GM10248 (cell line): ENCODE measurements around the gene PPP1R14C.

Experiments
- CTCF ChIA-PET: fragments of 300-600 bp; sonication (Branson Sonifier 250); formaldehyde crosslinking; extraction: SDS; loops from one replicate; lab custom pipeline; 2021; ENCODE audit warnings: antibody characterized with exemption; lab: Yijun Ruan, JAX
- POLR2A ChIA-PET: fragments of 350-650 bp; sonication (Branson Sonifier 250); formaldehyde crosslinking; extraction: SDS; loops from one replicate; lab custom pipeline; 2020; ENCODE audit warnings: antibody characterized with exemption; lab: Yijun Ruan, JAX
- DNase-seq: peaks from one replicate; pipeline ENCODE4 v3.0.0; 2012; ENCODE audit errors: extremely low spot score
- CTCF ChIP-seq: IDR thresholded peaks from 2 replicates; pipeline ENCODE4 v1.5.1; 2012; ENCODE audit warnings: mild to moderate bottlenecking, low read depth; ENCODE audit errors: extremely low read depth, missing control alignments, control extremely low read depth

Gene PPP1R14C

GRCh38 chr6:150143516-150144293 is 861 bp downstream of the PPP1R14C start:
- ChIA-PET CTCF (interaction anchor here (1.3 kb wide), 1 partner anchor 10 kb away, joined by 4 read pairs; no protein-coding TSS in a partner anchor), POLR2A (no interaction called here)
- DNase-seq: no peak
- no peak for TF ChIP-seq CTCF

- no peak for TF ChIP-seq CTCF
- ChIA-PET POLR2A (no interaction called here), CTCF (interaction anchor here (1.3 kb wide), 1 partner anchor 10 kb away, joined by 4 read pairs; no protein-coding TSS in a partner anchor)
- no peak for DNase-seq
Observed at GRCh38 chr6:150144294-150144868, 1.5 kb downstream of the PPP1R14C start.

GRCh38 chr6:150145427-150145826 is 2.6 kb downstream of the PPP1R14C start:
- ChIA-PET CTCF (no interaction called here), POLR2A (no interaction called here)
- no peak for DNase-seq
- no peak for TF ChIP-seq CTCF

- CTCF ChIA-PET: no interaction called here
- DNase-seq: no peak
- no peak for TF ChIP-seq CTCF
- POLR2A ChIA-PET: no interaction called here
Observed at GRCh38 chr6:150145830-150146229, 3.0 kb downstream of the PPP1R14C start.

- DNase-seq: no peak
- TF ChIP-seq CTCF: no peak
- ChIA-PET POLR2A (no interaction called here), CTCF (no interaction called here)
Observed at GRCh38 chr6:150146436-150146835, 3.6 kb downstream of the PPP1R14C start.

GRCh38 chr6:150149146-150149545 is 6.3 kb downstream of the PPP1R14C start:
- TF ChIP-seq CTCF: no peak
- DNase-seq: no peak
- POLR2A ChIA-PET: no interaction called here
- CTCF ChIA-PET: no interaction called here

GRCh38 chr6:150150458-150150820 is 7.6 kb downstream of the PPP1R14C start:
- ChIA-PET CTCF (no interaction called here), POLR2A (no interaction called here)
- DNase-seq: no peak
- no peak for TF ChIP-seq CTCF
